GM18858 (cell line): ENCODE results near the gene PDE4B.
"Not testable (repeated sequence)": the region's sequence is repeated elsewhere in the genome, so short reads cannot be mapped to it uniquely, and the experiment has no call there.

Experiments
- ATAC-seq: cut with Tn5 transposase; IDR thresholded peaks from one replicate; pipeline ENCODE4 v1.9.1; 2021; ENCODE audit not compliant: unreplicated experiment

The PDE4B gene

GRCh38 chr1:65813956-65814355, 21.3 kb downstream of the PDE4B start:
- ATAC-seq, result no peak

- no peak for ATAC-seq
These were observed 22.1 kb downstream of the PDE4B start for GRCh38 chr1:65814752-65815151.

- no peak for ATAC-seq
These were observed 25.2 kb downstream of the PDE4B start for GRCh38 chr1:65817891-65818290.

- ATAC-seq, result no peak
These were observed 26.3 kb downstream of the PDE4B start for GRCh38 chr1:65818966-65819365.

GRCh38 chr1:65820983-65821382, 28.3 kb downstream of the PDE4B start:
- ATAC-seq, result no peak

GRCh38 chr1:65821386-65821785, 28.7 kb downstream of the PDE4B start:
- no peak for ATAC-seq

GRCh38 chr1:65824103-65824502, 31.4 kb downstream of the PDE4B start:
- no peak for ATAC-seq

GRCh38 chr1:65825741-65826140, 33.0 kb downstream of the PDE4B start:
- no peak for ATAC-seq

GRCh38 chr1:65826782-65827181, 34.1 kb downstream of the PDE4B start:
- ATAC-seq, result no peak

GRCh38 chr1:65827346-65827745, 34.7 kb downstream of the PDE4B start:
- ATAC-seq, result no peak

GRCh38 chr1:65830306-65830705, 37.6 kb downstream of the PDE4B start:
- peak; percentile 49 for ATAC-seq

- no peak for ATAC-seq
These were observed 39.6 kb downstream of the PDE4B start for GRCh38 chr1:65832296-65832695.

- no peak for ATAC-seq
These were observed 44.0 kb downstream of the PDE4B start for GRCh38 chr1:65836686-65837085.

- ATAC-seq, result no peak
These were observed 48.0 kb downstream of the PDE4B start for GRCh38 chr1:65840683-65841082.

- ATAC-seq, result no peak
These were observed 51.6 kb downstream of the PDE4B start for GRCh38 chr1:65844296-65844695.

- ATAC-seq, result no peak
These were observed 52.3 kb downstream of the PDE4B start for GRCh38 chr1:65844821-65845534.

GRCh38 chr1:65845535-65846060, 52.9 kb downstream of the PDE4B start:
- no peak for ATAC-seq

GRCh38 chr1:65846866-65847265, 54.2 kb downstream of the PDE4B start:
- no peak for ATAC-seq

- ATAC-seq, result no peak
These were observed 57.6 kb downstream of the PDE4B start for GRCh38 chr1:65850281-65850680.

- ATAC-seq, result not testable (repeated sequence)
These were observed 63.9 kb downstream of the PDE4B start for GRCh38 chr1:65856591-65856990.

- no peak for ATAC-seq
These were observed 73.7 kb downstream of the PDE4B start for GRCh38 chr1:65866439-65866838.

GRCh38 chr1:65872301-65872700, 79.6 kb downstream of the PDE4B start:
- ATAC-seq, result no peak

- ATAC-seq, result not testable (repeated sequence)
These were observed 85.6 kb downstream of the PDE4B start for GRCh38 chr1:65878342-65878741.
